H1 (cell line): ENCODE measurements around the gene TDRD9. TPM values are rescaled to one million over a fixed set of nuclear protein-coding genes. Genes with fewer than 3 reads are reported as not detected.

ENCODE experiments used
- CTCF ChIA-PET: fragments of 300-600 bp; sonication (Branson Sonifier 250); formaldehyde crosslinking; loops from one replicate; lab custom pipeline; 2021; ENCODE audit not compliant: partially characterized antibody; lab: Charles Lee
- POLR2A ChIA-PET: fragments of 300-600 bp; sonication (Branson Sonifier 250); formaldehyde crosslinking; loops from one replicate; lab custom pipeline; 2021; ENCODE audit warnings: inconsistent platforms; ENCODE audit not compliant: partially characterized antibody; lab: Charles Lee
- DNase-seq, 2 experiments: peaks; one replicate each; pipeline versions ENCODE4 v3.0.0 to v3.0.0-alpha.2; 2010 to 2022; ENCODE audit warnings: low spot score in 2 of 2, low read depth in 1 of 2, mixed read lengths in 1 of 2
- FAIRE-seq: peaks from 2 replicates; lab custom pipeline; 2011; peaks lifted over from hg19 to GRCh38; lab: Jason Lieb, UNC
- H2AFZ ChIP-seq: 2 replicates; pipeline ENCODE4 v1.8.1; 2012; ENCODE audit warnings: low read length, inconsistent platforms
- H2AK5ac ChIP-seq: 2 replicates; pipeline ENCODE4 v1.6.1; 2013; ENCODE audit warnings: low read depth, low read length
- H2BK120ac ChIP-seq: replicated peaks from 2 replicates; pipeline ENCODE3; 2013; ENCODE audit warnings: low read depth, low read length, inconsistent platforms
- H2BK12ac ChIP-seq: 2 replicates; pipeline ENCODE4 v1.6.1; 2013; ENCODE audit warnings: low read depth, low read length
- H2BK15ac ChIP-seq: 2 replicates; pipeline ENCODE4 v1.6.1; 2013; ENCODE audit warnings: low read length
- H2BK20ac ChIP-seq: 2 replicates; pipeline ENCODE4 v1.6.1; 2013; ENCODE audit warnings: low read length
- H2BK5ac ChIP-seq: 2 replicates; pipeline ENCODE4 v1.6.1; 2013; ENCODE audit warnings: low read depth, low read length
- H3K14ac ChIP-seq: 2 replicates; pipeline ENCODE4 v1.6.1; 2013; ENCODE audit warnings: inconsistent platforms; ENCODE audit not compliant: insufficient read length
- H3K18ac ChIP-seq: 2 replicates; pipeline ENCODE4 v1.6.1; 2013; ENCODE audit warnings: low read length; ENCODE audit errors: extremely low read depth
- H3K23ac ChIP-seq: 2 replicates; pipeline ENCODE4 v1.6.1; 2013; ENCODE audit warnings: inconsistent platforms; ENCODE audit not compliant: insufficient read length
- H3K23me2 ChIP-seq: 2 replicates; pipeline ENCODE4 v1.6.1; 2013; ENCODE audit warnings: low read depth, low read length
- H3K27ac ChIP-seq: 2 replicates; pipeline ENCODE4 v1.6.1; 2011; ENCODE audit warnings: low read depth, low read length, inconsistent platforms
- H3K27me3 ChIP-seq, 4 experiments: replicated peaks in 1 of 4; 1 replicate in 1 of 4; 2 replicates in 3 of 4; pipeline versions ENCODE4 v1.6.1 to v1.8.1; 2011 to 2013; ENCODE audit warnings: low read length in 3 of 4, mild to moderate bottlenecking in 3 of 4, inconsistent platforms in 2 of 4, mixed read lengths in 2 of 4, moderate library complexity in 1 of 4; ENCODE audit not compliant: control insufficient read depth in 3 of 4, insufficient read depth in 3 of 4; ENCODE audit errors: extremely low read depth in 1 of 4
- H3K36me3 ChIP-seq, 4 experiments: 2 replicates each; pipeline versions ENCODE4 v1.6.1 to v1.8.1; 2011 to 2013; ENCODE audit warnings: mild to moderate bottlenecking in 4 of 4, low read length in 3 of 4, moderate library complexity in 2 of 4, control low read depth in 1 of 4, inconsistent platforms in 1 of 4; ENCODE audit not compliant: insufficient read depth in 4 of 4, control insufficient read depth in 2 of 4
- H3K4ac ChIP-seq: replicated peaks from 2 replicates; pipeline ENCODE3; 2013; ENCODE audit warnings: low read length, low read depth, mixed read lengths, inconsistent platforms; ENCODE audit not compliant: insufficient read length
- H3K4me1 ChIP-seq, 4 experiments: replicated peaks in 1 of 4; 1 replicate in 1 of 4; 2 replicates in 3 of 4; pipeline versions ENCODE4 v1.6.1 to v1.8.1; 2011 to 2013; ENCODE audit warnings: low read length in 3 of 4, inconsistent platforms in 2 of 4, mixed read lengths in 1 of 4; ENCODE audit not compliant: insufficient read depth in 4 of 4, control insufficient read depth in 3 of 4
- H3K4me2 ChIP-seq, 2 experiments: 2 replicates each; pipeline versions ENCODE4 v1.6.1 to v1.8.1; 2011 to 2013; ENCODE audit warnings: low read depth in 2 of 2, low read length in 2 of 2, control low read depth in 1 of 2, inconsistent platforms in 1 of 2, mild to moderate bottlenecking in 1 of 2; ENCODE audit not compliant: insufficient read depth in 1 of 2
- H3K4me3 ChIP-seq, 4 experiments: fragments of 200-600, 300-600 bp in 1 of 4; sonication (generic), shearing (Covaris generic), sonication (Bioruptor Twin) in 1 of 4; 2 replicates each; pipeline versions ENCODE4 v1.5.1 to v1.8.1; 2011 to 2016; ENCODE audit warnings: low read length in 4 of 4, low read depth in 3 of 4, control low read depth in 2 of 4, inconsistent platforms in 2 of 4, mild to moderate bottlenecking in 2 of 4, mixed read lengths in 1 of 4, moderate library complexity in 1 of 4; ENCODE audit not compliant: insufficient read depth in 2 of 4; ENCODE audit errors: extremely low read depth in 1 of 4
- H3K56ac ChIP-seq: replicated peaks from 2 replicates; pipeline ENCODE3; 2013; ENCODE audit warnings: low read depth, mild to moderate bottlenecking, mixed read lengths, low read length, inconsistent platforms; ENCODE audit not compliant: insufficient read length
- H3K79me1 ChIP-seq: 2 replicates; pipeline ENCODE4 v1.6.1; 2013; ENCODE audit warnings: low read depth, low read length, control low read depth
- H3K79me2 ChIP-seq, 2 experiments: 2 replicates each; pipeline versions ENCODE4 v1.6.1 to v1.8.1; 2012 to 2013; ENCODE audit warnings: low read length in 2 of 2, mild to moderate bottlenecking in 2 of 2, inconsistent platforms in 1 of 2; ENCODE audit not compliant: insufficient read depth in 2 of 2, control insufficient read depth in 1 of 2
- H3K9ac ChIP-seq, 4 experiments: replicated peaks in 1 of 4; 1 replicate in 1 of 4; 2 replicates in 3 of 4; pipeline versions ENCODE4 v1.6.1 to v1.8.1; 2011 to 2013; ENCODE audit warnings: low read depth in 3 of 4, low read length in 3 of 4, control low read depth in 2 of 4, mild to moderate bottlenecking in 2 of 4, moderate library complexity in 2 of 4, inconsistent platforms in 1 of 4; ENCODE audit errors: extremely low read depth in 1 of 4
- H3K9me3 ChIP-seq, 2 experiments: 2 replicates each; pipeline versions ENCODE4 v1.6.1 to v1.8.1; 2012 to 2013; ENCODE audit warnings: mild to moderate bottlenecking in 2 of 2, moderate library complexity in 2 of 2, control low read depth in 1 of 2, inconsistent platforms in 1 of 2, low read depth in 1 of 2, low read length in 1 of 2, mixed read lengths in 1 of 2; ENCODE audit not compliant: insufficient read depth in 2 of 2
- H4K20me1 ChIP-seq, 2 experiments: replicated peaks in 1 of 2; 2 replicates each; pipeline versions ENCODE3 to v1.8.1; 2011 to 2013; ENCODE audit warnings: inconsistent platforms in 2 of 2, low read length in 2 of 2, mild to moderate bottlenecking in 1 of 2; ENCODE audit not compliant: insufficient read depth in 2 of 2, control insufficient read depth in 1 of 2
- H4K5ac ChIP-seq: 2 replicates; pipeline ENCODE4 v1.6.1; 2013; ENCODE audit warnings: low read length, low read depth, mixed read lengths, inconsistent platforms; ENCODE audit not compliant: insufficient read length
- H4K8ac ChIP-seq: 2 replicates; pipeline ENCODE4 v1.8.0; 2013; ENCODE audit warnings: mild to moderate bottlenecking, moderate library complexity, low read length, inconsistent platforms; ENCODE audit not compliant: insufficient read depth; ENCODE audit errors: extremely low read depth
- H4K91ac ChIP-seq: replicated peaks from 2 replicates; pipeline ENCODE3; 2013; ENCODE audit warnings: low read length, mixed read lengths, inconsistent platforms; ENCODE audit not compliant: insufficient read length
- ASH2L ChIP-seq: fragments of 200-600, 300-600 bp; sonication (generic); IDR thresholded peaks from one replicate; pipeline ENCODE4 v1.7.1; 2017; ENCODE audit warnings: low read length
- CBX8 ChIP-seq: fragments of 300-800, 300-1000 bp; sonication (generic); IDR thresholded peaks from 2 replicates; pipeline ENCODE4 v1.7.1; 2016; ENCODE audit warnings: low read depth, low read length, borderline replicate concordance
- CHD1 ChIP-seq: IDR thresholded peaks from 2 replicates; pipeline ENCODE4 v1.6.1; 2012; ENCODE audit warnings: low read depth, low read length, improper control_type of control experiment
- JUN ChIP-seq: IDR thresholded peaks from 2 replicates; pipeline ENCODE4 v1.6.1; 2011; ENCODE audit warnings: low read depth, mild to moderate bottlenecking, improper control_type of control experiment, low read length
- KDM4A ChIP-seq: IDR thresholded peaks from one replicate; pipeline ENCODE4 v1.7.1; 2012; ENCODE audit warnings: low read depth, mild to moderate bottlenecking, moderate library complexity, low read length, inconsistent platforms; ENCODE audit not compliant: severe bottlenecking
- PHF8 ChIP-seq: fragments of 200-600 bp; sonication (generic); conservative IDR thresholded peaks from 2 replicates; pipeline ENCODE4 v1.7.1; 2012; ENCODE audit warnings: low read depth, mild to moderate bottlenecking, inconsistent platforms, low read length, moderate library complexity
- RFX5 ChIP-seq: IDR thresholded peaks from 2 replicates; pipeline ENCODE4 v1.6.1; 2011; ENCODE audit warnings: low read depth, low read length, improper control_type of control experiment, borderline replicate concordance
- TBP ChIP-seq: IDR thresholded peaks from 2 replicates; pipeline ENCODE4 v1.6.1; 2011; ENCODE audit warnings: low read depth, low read length, improper control_type of control experiment
- TCF12 ChIP-seq: IDR thresholded peaks from 2 replicates; pipeline ENCODE4 v1.6.1; 2011; ENCODE audit warnings: low read depth, mild to moderate bottlenecking, low read length
- ZNF274 ChIP-seq: IDR thresholded peaks from 2 replicates; pipeline ENCODE4 v1.7.0; 2012; ENCODE audit warnings: low read length, borderline replicate concordance; ENCODE audit errors: extremely low read depth
- WGBS, 2 experiments: shearing (Covaris generic) in 1 of 2; methylation state at CpG; one replicate each; pipeline versions ENCODE4 v1.1.6 to v1.1.7; 2013 to 2015; ENCODE audit warnings: low lambda C conversion rate in 2 of 2, mixed read lengths in 2 of 2, inconsistent platforms in 1 of 2, low coverage in 1 of 2, missing lambda C conversion rate in 1 of 2; ENCODE audit not compliant: insufficient replicate concordance in 2 of 2, insufficient coverage in 1 of 2, insufficient read length in 1 of 2; ENCODE audit errors: extremely low coverage in 1 of 2, missing lambda C conversion rate in 1 of 2; 5-methylcytosine and 5-hydroxymethylcytosine counted together
- polyA plus RNA-seq, 7 experiments: library from polyadenylated mRNA; depleted of rRNA in 3 of 7; stranded (reverse) in 5 of 7; unstranded in 2 of 7; fragments of >200 nt in 5 of 7; fragments of 200-250 nt in 2 of 7; gene quantifications; 1 replicate in 5 of 7; 2 replicates in 1 of 7; 4 replicates in 1 of 7; pipeline versions ENCODE4 v1.2.1 to v1.2.3, GENCODE V29; 2011 to 2013; ENCODE audit warnings: missing spikeins in 2 of 7, mixed read lengths in 2 of 7
- total RNA-seq: library from RNA; stranded (reverse); fragmentation: NEBNext Ultra II Directional; extraction: Animal tissue kit (Norgen Biotek cat#: 25700); gene quantifications from 2 replicates; pipeline ENCODE4 v1.2.1, GENCODE V29; 2021

Gene TDRD9
- total and polyA plus RNA-seq, 2 of the 8 experiments (the other 6 are each of a cell fraction or from before 2014, with no cell fraction given): not detected

- H3K36me3 ChIP-seq: no peaks in the 10 kb centered on the region
- H2BK5ac ChIP-seq: no peak overlapping the region
- no peak overlapping the region for H2BK12ac ChIP-seq
- no peaks in the 10 kb centered on the region for H3K79me1 ChIP-seq
- H3K56ac ChIP-seq: no peak overlapping the region
- no peak for DNase-seq
- H4K8ac ChIP-seq: no peak overlapping the region
- no peak overlapping the region for H3K4ac ChIP-seq
- no peak overlapping the region for H2AFZ ChIP-seq
- H2BK120ac ChIP-seq: no peak overlapping the region
- H3K23ac ChIP-seq: no peak overlapping the region
- H2BK20ac ChIP-seq: no peak overlapping the region
- H3K4me1 ChIP-seq: peaks cover 0 to 2% (median 1%) of the 10 kb centered on the region in 4 experiments; a peak in 1 of 7 replicates
- ChIA-PET POLR2A (interaction anchor here (0.5 kb wide), 1 partner anchor 1038 kb away, joined by 4 read pairs; no protein-coding TSS in a partner anchor), CTCF (interaction anchor here (0.6 to 12.0 kb wide), 12 partner anchors 9 to 660 kb away, joined by 3 to 180 read pairs (median 4); a partner anchor contains a TSS)
- H4K91ac ChIP-seq: no peak overlapping the region
- H4K20me1 ChIP-seq: no peaks in the 10 kb centered on the region
- no peak overlapping the region for H3K14ac ChIP-seq
- no peak overlapping the region for H3K27ac ChIP-seq
- no peak overlapping the region for H3K9ac ChIP-seq
- no peak overlapping the region for H3K18ac ChIP-seq
- FAIRE-seq: no peak
- H3K79me2 ChIP-seq: no peaks in the 10 kb centered on the region
- WGBS, 2 experiments: 87% methylated on average over 2 of the region's 2 CpGs; no CpG with 5 or more reads in 1 of the 2 experiments
- no peaks in the 10 kb centered on the region for H3K27me3 ChIP-seq
- no peak overlapping the region for H2BK15ac ChIP-seq
- H3K9me3 ChIP-seq: no peaks in the 10 kb centered on the region
- H3K4me2 ChIP-seq: no peak overlapping the region
- H4K5ac ChIP-seq: no peak overlapping the region
- H2AK5ac ChIP-seq: no peak overlapping the region
- no peak overlapping the region for H3K4me3 ChIP-seq
- no peaks in the 10 kb centered on the region for H3K23me2 ChIP-seq
- no peak for TF ChIP-seq KDM4A
- no peak for TF ChIP-seq ZNF274
- TF ChIP-seq TBP: no peak
- TF ChIP-seq RFX5: no peak
- no peak for TF ChIP-seq JUN
- no peak for TF ChIP-seq TCF12
- TF ChIP-seq CBX8: no peak
- TF ChIP-seq PHF8: no peak
- TF ChIP-seq CHD1: no peak
- no peak for TF ChIP-seq ASH2L
Observed at GRCh38 chr14:103904493-103905107, 23.7 kb upstream of the TDRD9 start.
